Measurements from ENCODE around the gene LEF1.

DNA sequence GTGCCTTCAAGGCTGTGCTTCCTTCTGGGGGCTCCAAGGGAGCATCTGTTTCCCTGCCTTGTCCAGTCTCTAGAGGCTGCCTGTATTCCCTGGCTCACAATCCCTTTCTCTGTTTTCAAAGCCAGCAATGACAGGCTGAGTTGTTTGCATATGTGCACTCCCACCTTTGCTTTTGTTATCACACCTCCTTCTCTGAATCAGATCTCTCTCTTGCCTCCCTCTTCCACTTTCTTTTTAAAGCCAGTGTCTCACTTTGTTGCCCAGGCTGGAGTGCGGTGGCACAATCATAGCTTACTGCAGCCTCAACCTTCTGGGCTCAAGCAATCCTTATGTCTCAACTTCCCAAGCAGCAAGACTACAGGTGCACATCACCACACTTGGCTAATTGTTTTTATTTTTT lies 37.1 kb upstream of the LEF1 start:
- no peak for TF ChIP-seq POLR2A (IDR thresholded peaks at IDR 0.05)
- TF ChIP-seq, protein P1, sequence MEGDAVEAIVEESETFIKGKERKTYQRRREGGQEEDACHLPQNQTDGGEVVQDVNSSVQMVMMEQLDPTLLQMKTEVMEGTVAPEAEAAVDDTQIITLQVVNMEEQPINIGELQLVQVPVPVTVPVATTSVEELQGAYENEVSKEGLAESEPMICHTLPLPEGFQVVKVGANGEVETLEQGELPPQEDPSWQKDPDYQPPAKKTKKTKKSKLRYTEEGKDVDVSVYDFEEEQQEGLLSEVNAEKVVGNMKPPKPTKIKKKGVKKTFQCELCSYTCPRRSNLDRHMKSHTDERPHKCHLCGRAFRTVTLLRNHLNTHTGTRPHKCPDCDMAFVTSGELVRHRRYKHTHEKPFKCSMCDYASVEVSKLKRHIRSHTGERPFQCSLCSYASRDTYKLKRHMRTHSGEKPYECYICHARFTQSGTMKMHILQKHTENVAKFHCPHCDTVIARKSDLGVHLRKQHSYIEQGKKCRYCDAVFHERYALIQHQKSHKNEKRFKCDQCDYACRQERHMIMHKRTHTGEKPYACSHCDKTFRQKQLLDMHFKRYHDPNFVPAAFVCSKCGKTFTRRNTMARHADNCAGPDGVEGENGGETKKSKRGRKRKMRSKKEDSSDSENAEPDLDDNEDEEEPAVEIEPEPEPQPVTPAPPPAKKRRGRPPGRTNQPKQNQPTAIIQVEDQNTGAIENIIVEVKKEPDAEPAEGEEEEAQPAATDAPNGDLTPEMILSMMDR (IDR thresholded peaks at IDR 0.05) = no peak

Measured in prostate gland (tissue), 2 donors.